ENCODE data around the gene ARMH1.
A peak's percentile ranks its signal among the peaks of the same experiment; 100 is the strongest.
"Not testable (repeated sequence)": the region's sequence is repeated elsewhere in the genome, so short reads cannot be mapped to it uniquely, and the experiment has no call there.

ARMH1 gene

GRCh38 chr1:44724955-44725698, 50.6 kb downstream of the ARMH1 start:
- DNase-seq: no peak

DNA sequence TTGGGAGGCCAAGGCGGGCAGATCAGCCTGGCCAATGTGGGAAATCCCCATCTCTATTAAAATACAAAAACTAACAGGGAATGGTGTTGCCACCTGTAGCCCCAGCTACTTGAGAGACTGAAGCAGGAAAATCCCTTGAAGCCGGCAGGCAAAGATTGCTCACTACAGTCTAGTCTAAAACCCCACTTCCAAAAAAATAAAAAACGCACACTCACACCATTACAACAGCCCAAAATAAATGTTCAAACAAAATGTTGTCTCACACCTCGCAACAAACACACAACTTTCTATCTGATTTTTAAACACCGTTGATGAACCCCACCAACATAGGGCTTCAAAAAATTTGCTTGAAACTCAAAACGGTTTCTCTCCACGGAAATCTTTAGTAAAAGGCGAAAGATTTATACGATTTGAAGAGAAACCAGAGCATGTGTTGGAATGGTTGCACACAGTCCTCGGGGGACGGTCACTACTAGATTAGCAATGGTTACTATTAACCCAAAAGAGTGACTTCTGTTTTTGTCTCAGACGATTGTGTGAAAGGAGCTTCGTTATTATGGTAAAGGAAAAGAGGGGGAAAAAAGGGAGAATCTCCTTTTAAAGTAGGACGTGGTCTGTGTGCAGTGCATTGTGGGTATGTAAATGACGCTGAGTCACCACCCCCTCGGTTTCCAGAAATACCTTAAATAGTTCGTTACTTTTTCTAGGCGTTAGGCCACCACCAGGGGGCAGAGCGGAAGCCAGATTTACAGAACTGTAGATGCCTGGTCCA, 56.4 kb downstream of the ARMH1 start, which contains the start of gene RNU5D-1:
RNU5D-1 (minus strand) TSS at position 430 of the 772 bp plus-strand sequence.
- peak; percentile 98 for DNase-seq

- DNase-seq: no peak
Observed at GRCh38 chr1:44733365-44733764, 58.9 kb downstream of the ARMH1 start.

DNA sequence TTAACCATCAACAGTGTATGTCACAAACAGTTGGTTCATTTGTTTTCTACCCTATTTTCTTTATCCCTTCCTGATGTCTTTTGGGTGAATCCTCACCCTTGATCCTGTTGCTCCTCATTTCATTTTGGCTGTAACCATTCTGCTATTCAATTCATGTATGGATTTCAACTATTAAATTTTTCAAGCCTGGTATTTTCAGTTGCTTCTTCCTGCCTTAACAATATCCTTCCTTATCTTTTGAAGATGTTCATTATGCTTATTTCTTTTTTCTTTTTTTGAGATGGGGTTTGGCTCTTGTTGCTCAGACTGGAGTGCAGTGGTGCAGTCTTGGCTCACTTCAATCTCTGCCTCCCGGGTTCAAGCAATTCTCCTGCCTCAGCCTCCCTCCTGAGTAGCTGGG, 59.3 kb downstream of the ARMH1 start:
- DNase-seq: no peak

GRCh38 chr1:44735992-44736391, 61.5 kb downstream of the ARMH1 start:
- no peak for DNase-seq

- not testable (repeated sequence) for DNase-seq
Observed at GRCh38 chr1:44738953-44739306, 64.4 kb downstream of the ARMH1 start.

- peak; percentile 99 for DNase-seq
Observed at GRCh38 chr1:44739307-44740178, 65.0 kb downstream of the ARMH1 start, which contains the start of gene KIF2C. KIF2C (plus strand) TSS chr1:44739837; CDS start chr1:44739933, 96 bp downstream.

DNA sequence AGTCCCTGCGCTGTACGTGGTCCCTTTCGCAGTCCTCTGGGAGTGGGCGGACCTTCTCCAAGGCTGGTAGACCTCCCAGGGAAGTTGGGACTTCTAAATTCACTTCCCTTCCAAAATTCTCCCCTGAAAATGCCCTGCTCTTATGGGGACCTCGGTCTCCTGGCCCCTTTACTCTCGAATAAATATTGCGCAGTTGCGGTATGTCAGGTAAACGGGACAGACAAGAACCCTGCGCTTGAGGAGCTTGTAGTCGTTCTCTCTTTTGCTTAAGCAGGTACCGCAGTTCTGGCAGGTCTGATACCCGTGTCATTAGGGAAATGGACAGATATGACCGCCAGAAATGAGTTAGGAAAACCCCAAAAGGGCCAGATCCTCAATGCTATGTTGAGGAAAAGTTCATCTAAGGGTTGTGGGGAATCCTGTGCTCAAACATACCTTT, 65.7 kb downstream of the ARMH1 start:
- peak; percentile 28 for DNase-seq

DNA sequence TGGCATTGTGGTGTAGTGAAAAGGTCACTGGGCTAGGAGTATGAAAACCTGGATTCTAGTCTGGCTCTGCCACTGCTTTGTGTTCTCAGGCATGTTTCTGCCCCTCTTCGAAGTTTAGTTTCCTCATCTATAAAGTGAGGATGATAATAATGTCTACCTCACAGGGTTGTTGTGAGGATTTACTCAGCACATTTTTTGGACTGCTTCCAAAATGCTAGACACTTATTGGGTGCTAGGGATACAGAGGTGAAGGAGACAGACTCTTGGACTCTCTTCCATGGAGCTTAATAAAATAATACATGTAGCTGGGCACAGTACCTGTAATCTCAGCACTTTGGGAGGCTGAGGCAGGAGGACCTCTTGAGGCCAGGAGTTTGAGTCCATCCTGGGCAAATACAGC, 68.7 kb downstream of the ARMH1 start:
- no peak for DNase-seq

- DNase-seq: no peak
Observed at GRCh38 chr1:44747878-44748277, 73.4 kb downstream of the ARMH1 start.

DNA sequence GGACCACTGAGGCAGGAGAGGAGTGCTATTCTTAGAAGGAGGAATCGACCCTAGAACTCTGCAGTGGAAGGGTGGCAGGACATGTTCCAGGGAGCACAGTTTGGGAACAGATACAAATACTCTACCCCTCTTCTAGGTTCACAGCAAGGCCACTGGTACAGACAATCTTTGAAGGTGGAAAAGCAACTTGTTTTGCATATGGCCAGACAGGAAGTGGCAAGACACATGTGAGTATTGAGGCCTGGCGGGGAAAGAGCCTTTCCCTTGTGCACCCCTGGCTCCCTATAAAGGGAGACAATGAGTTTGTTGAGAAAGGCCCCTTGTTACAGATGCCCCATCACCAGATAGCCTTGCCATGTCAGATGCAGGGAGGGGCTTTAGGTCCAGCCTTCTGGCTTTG, 82.9 kb downstream of the ARMH1 start:
- DNase-seq: no peak

DNA sequence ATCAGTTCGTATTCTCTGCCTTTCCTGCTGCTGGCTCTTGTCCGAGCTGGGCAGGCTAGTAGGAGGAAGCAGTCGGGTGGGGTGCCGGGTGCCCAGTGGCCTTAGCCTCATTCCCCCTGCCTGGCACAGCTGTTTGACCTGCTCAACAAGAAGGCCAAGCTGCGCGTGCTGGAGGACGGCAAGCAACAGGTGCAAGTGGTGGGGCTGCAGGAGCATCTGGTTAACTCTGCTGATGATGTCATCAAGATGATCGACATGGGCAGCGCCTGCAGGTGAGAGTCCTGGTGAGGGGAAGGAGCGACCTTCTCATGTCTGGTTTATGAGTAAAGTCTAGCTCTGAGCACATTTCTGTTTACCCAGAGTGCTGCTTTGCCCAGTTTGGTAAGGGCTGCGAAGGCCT, 84.6 kb downstream of the ARMH1 start:
- DNase-seq: no peak

GRCh38 chr1:44760876-44761275, 86.4 kb downstream of the ARMH1 start:
- no peak for DNase-seq

- not testable (repeated sequence) for DNase-seq
Observed at GRCh38 chr1:44766421-44766820, 91.9 kb downstream of the ARMH1 start.

Measured in RPMI8226 (cell line).